ENCODE results near the gene ACKR1. TPM values are rescaled to one million over a fixed set of nuclear protein-coding genes. Genes with fewer than 3 reads are reported as not detected.

The ACKR1 gene
- total and polyA plus RNA-seq, 4 donors = 12.1 to 119 (median 53.1) TPM

DNA sequence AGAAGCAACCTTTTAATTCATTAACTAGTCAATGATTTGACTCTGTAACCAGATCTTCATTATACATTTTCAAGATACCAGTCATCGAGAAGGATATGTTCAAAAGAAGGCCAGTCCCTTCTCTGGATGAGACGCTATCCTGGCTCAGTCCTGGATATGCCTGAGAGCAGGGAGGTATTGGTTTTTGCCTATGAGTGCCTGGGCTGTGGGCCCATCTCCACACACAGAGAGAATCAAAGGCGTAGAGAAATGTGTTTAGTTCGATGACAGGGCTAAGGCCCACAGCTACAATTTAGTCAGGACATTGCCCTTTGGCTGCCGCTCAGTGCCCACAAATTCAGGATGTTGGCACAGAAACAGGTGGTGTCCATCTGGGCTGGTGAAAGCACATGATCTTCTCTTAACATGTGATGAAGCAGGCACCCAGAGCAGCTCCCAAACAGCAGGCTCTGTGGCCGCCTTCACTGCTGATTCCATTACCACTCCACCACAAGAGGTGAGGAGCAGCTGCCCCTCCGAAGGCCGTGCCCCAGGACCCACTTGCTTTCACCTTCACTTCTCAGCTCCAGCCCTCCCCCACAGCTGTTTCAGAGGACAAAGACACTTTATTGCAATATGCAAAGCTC lies 24.7 kb downstream of the ACKR1 start:
- Histone ChIP-seq H3K27me3 (ENCODE audit: control insufficient read depth in 3 of 3, insufficient read depth in 3 of 3, low read length in 2 of 3) (no peaks in the 10 kb centered on the region), H3K9me3 (ENCODE audit: control insufficient read depth in 4 of 4, insufficient read depth in 3 of 4, low read length in 3 of 4) (no peaks in the 10 kb centered on the region), H3K36me3 (ENCODE audit: control insufficient read depth in 4 of 4, insufficient read depth in 4 of 4, low read length in 4 of 4) (no peaks in the 10 kb centered on the region), H3K4me3 (no peak overlapping the region), H3K9ac (ENCODE audit: insufficient read depth in 1 of 2, low read length in 2 of 2) (no peak overlapping the region), H3K4me1 (ENCODE audit: control insufficient read depth in 5 of 5, insufficient read depth in 5 of 5, low read length in 5 of 5) (peaks cover 0 to 4% (median 0%) of the 10 kb centered on the region in 5 donors), H3K27ac (ENCODE audit: low read depth in 1 of 2, low read length in 1 of 2) (no peak overlapping the region)
- DNase-seq (no peak), ATAC-seq (ENCODE audit: insufficient read depth, low FRiP score) (no peak)
- TF ChIP-seq, protein P1, sequence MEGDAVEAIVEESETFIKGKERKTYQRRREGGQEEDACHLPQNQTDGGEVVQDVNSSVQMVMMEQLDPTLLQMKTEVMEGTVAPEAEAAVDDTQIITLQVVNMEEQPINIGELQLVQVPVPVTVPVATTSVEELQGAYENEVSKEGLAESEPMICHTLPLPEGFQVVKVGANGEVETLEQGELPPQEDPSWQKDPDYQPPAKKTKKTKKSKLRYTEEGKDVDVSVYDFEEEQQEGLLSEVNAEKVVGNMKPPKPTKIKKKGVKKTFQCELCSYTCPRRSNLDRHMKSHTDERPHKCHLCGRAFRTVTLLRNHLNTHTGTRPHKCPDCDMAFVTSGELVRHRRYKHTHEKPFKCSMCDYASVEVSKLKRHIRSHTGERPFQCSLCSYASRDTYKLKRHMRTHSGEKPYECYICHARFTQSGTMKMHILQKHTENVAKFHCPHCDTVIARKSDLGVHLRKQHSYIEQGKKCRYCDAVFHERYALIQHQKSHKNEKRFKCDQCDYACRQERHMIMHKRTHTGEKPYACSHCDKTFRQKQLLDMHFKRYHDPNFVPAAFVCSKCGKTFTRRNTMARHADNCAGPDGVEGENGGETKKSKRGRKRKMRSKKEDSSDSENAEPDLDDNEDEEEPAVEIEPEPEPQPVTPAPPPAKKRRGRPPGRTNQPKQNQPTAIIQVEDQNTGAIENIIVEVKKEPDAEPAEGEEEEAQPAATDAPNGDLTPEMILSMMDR (IDR thresholded peaks at IDR 0.05; ENCODE audit: control extremely low read depth, extremely low read depth) = no peak
- WGBS, 2 donors = 77 to 88% methylated on average over 8 of the region's 8 CpGs

DNA sequence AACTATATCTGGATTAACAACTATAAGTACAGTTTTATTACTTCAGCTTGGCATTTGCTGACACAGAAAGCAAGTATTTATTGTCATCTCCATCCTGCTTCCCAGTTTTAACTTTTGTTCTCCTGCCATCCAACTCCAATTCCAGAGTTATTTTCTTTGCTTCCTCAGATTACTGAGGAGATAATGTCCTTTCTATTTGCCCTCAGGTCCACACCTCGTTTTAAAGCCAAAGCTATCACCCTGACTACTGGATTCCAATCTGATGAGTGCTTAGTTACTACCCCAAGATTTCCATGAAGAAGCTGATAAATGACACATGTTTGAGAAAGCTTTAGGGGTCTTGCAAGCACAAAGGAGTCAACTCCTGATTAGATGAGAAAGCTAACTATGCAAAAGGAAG lies 25.2 kb downstream of the ACKR1 start:
- no peaks in the 10 kb centered on the region for H3K9me3 ChIP-seq (ENCODE audit: control insufficient read depth in 4 of 4, insufficient read depth in 3 of 4, low read length in 3 of 4)
- 23 to 44% methylated on average over 1 of the region's 1 CpG for WGBS, 2 donors

DNA sequence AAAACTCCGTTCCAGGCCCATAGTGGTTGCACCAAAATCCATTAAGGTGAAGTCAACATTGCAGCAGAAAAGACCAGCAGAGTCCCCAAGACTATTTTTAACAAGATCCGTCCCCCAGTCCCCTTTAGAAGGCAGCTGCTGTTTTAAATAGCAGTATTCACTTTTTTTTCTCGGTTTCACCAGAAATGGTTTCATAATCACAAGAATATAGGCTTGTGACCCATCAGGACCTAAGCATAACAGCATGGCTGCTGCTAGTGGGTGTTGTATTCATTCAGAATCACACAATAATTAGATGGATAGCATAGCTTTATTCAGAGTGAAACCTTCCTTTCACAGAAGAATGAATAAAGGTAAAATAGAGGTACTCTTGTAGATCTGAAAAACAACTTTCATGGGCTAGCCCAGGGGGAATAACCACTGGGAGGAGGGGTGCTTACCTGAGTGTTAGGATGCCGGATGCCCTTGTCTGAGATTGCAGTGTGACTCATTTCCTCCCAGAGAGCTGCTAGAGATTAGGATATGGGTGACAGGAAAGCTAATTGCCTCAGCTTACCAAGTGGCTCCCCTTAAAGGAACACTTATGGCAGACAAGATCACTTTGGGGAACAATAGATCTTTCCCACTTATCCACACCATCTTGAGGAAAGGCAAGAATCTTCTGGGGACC lies 35.0 kb downstream of the ACKR1 start:
- DNase-seq (no peak), ATAC-seq (ENCODE audit: insufficient read depth, low FRiP score) (no peak)
- no peaks in the 10 kb centered on the region for H3K4me1 ChIP-seq (ENCODE audit: control insufficient read depth in 5 of 5, insufficient read depth in 5 of 5, low read length in 5 of 5)
- H3K9me3 ChIP-seq (ENCODE audit: control insufficient read depth in 4 of 4, insufficient read depth in 3 of 4, low read length in 3 of 4) = no peaks in the 10 kb centered on the region
- H3K36me3 ChIP-seq (ENCODE audit: control insufficient read depth in 4 of 4, insufficient read depth in 4 of 4, low read length in 4 of 4) = no peaks in the 10 kb centered on the region
- 67 to 73% methylated on average over 4 of the region's 4 CpGs for WGBS, 2 donors
- TF ChIP-seq, protein P1 (IDR thresholded peaks at IDR 0.05; ENCODE audit: control extremely low read depth, extremely low read depth) = no peak
- no peak overlapping the region for H3K9ac ChIP-seq (ENCODE audit: insufficient read depth in 1 of 2, low read length in 2 of 2)
- H3K4me3 ChIP-seq = no peak overlapping the region
- no peaks in the 10 kb centered on the region for H3K27me3 ChIP-seq (ENCODE audit: control insufficient read depth in 3 of 3, insufficient read depth in 3 of 3, low read length in 2 of 3)
- no peak overlapping the region for H3K27ac ChIP-seq (ENCODE audit: low read depth in 1 of 2, low read length in 1 of 2)

More for the DNA sequence above, 25.2 kb downstream of the ACKR1 start:
- Histone ChIP-seq H3K9ac (ENCODE audit: insufficient read depth in 1 of 2, low read length in 2 of 2) (no peak overlapping the region), H3K36me3 (ENCODE audit: control insufficient read depth in 4 of 4, insufficient read depth in 4 of 4, low read length in 4 of 4) (no peaks in the 10 kb centered on the region), H3K4me3 (no peak overlapping the region), H3K4me1 (ENCODE audit: control insufficient read depth in 5 of 5, insufficient read depth in 5 of 5, low read length in 5 of 5) (peaks cover 0 to 4% (median 0%) of the 10 kb centered on the region in 5 donors), H3K27me3 (ENCODE audit: control insufficient read depth in 3 of 3, insufficient read depth in 3 of 3, low read length in 2 of 3) (no peaks in the 10 kb centered on the region), H3K27ac (ENCODE audit: low read depth in 1 of 2, low read length in 1 of 2) (no peak overlapping the region)
- no peak for DNase-seq
- no peak for ATAC-seq (ENCODE audit: insufficient read depth, low FRiP score)
- TF ChIP-seq, protein P1 (IDR thresholded peaks at IDR 0.05; ENCODE audit: control extremely low read depth, extremely low read depth) = no peak
